Immature natural killer cell (primary cell): Measurements from ENCODE around the gene COQ8B. TPM values are rescaled to one million over a fixed set of nuclear protein-coding genes. Genes with fewer than 3 reads are reported as not detected.
"Not testable (repeated sequence)": the region's sequence is repeated elsewhere in the genome, so short reads cannot be mapped to it uniquely, and the experiment has no call there.

Source experiments
- DNase-seq, 3 donors: peaks; one replicate each; pipeline ENCODE4 v3.0.0; 2022; ENCODE audit warnings: mixed read lengths in 1 of 3
- H3K27ac Mint-ChIP-seq, 6 donors: one replicate each; pipeline ENCODE4 v1.8.0; 2020; ENCODE audit warnings: mixed read lengths in 6 of 6, mild to moderate bottlenecking in 5 of 6, inconsistent platforms in 4 of 6, moderate library complexity in 3 of 6
- H3K27me3 Mint-ChIP-seq, 3 donors: one replicate each; pipeline ENCODE4 v1.8.0; 2020 to 2021; ENCODE audit warnings: low read depth in 3 of 3, mild to moderate bottlenecking in 3 of 3, mixed read lengths in 3 of 3, moderate library complexity in 3 of 3, inconsistent platforms in 1 of 3
- H3K36me3 Mint-ChIP-seq, 3 donors: one replicate each; pipeline ENCODE4 v1.8.0; 2020; ENCODE audit warnings: mixed read lengths in 3 of 3, inconsistent platforms in 2 of 3, mild to moderate bottlenecking in 2 of 3
- H3K4me1 Mint-ChIP-seq, 2 donors: one replicate each; pipeline ENCODE4 v1.8.0; 2020; ENCODE audit warnings: inconsistent platforms in 2 of 2, mild to moderate bottlenecking in 2 of 2, mixed read lengths in 2 of 2, moderate library complexity in 1 of 2
- H3K4me3 Mint-ChIP-seq, 5 donors: one replicate each; pipeline ENCODE4 v1.8.0; 2020; ENCODE audit warnings: mild to moderate bottlenecking in 5 of 5, mixed read lengths in 5 of 5, inconsistent platforms in 3 of 5, moderate library complexity in 3 of 5
- H3K9me3 Mint-ChIP-seq, 6 donors: one replicate each; pipeline ENCODE4 v1.8.0; 2020; ENCODE audit warnings: mild to moderate bottlenecking in 6 of 6, mixed read lengths in 6 of 6, inconsistent platforms in 4 of 6, moderate library complexity in 3 of 6
- polyA plus RNA-seq, 3 donors: library from polyadenylated mRNA; unstranded; fragments of 300-500 nt; fragmentation: Illumina TruSeq; gene quantifications; one replicate each; pipeline ENCODE4 v1.2.3, GENCODE V29; 2021

Gene COQ8B
- polyA plus RNA-seq, 3 donors from 2014 or later, result 18.3 to 23.5 (median 20.8) TPM

DNA sequence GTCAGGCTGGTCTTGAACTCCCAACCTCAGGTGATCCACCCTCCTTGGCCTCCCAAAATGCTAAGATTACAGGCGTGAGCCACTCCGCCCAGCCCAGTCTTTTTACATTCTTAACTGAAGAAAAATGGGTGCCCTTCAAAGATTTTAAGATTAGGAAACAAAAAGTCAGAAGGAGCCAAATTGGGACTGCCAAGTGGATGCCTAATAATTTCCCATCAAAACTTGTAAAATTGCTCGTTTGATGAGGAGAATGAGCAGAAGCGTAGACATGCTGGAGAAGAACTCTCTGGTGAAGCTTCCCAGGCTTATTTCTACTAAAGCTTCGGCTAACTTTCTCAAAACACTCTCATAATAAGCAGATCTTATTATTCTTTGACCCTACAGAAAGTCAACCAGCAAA lies 57.6 kb downstream of the COQ8B start:
- no peaks in the 10 kb centered on the region for H3K36me3 Mint-ChIP-seq
- H3K27me3 Mint-ChIP-seq, result peaks cover 0 to 6% (median 5%) of the 10 kb centered on the region in 3 donors
- H3K27ac Mint-ChIP-seq, result no peak overlapping the region
- DNase-seq, result no peak
- H3K4me1 Mint-ChIP-seq, result peaks cover 8 to 11% of the 10 kb centered on the region in 2 donors
- no peaks in the 10 kb centered on the region for H3K9me3 Mint-ChIP-seq
- no peak overlapping the region for H3K4me3 Mint-ChIP-seq

GRCh38 chr19:40658031-40658430 lies 58.7 kb downstream of the COQ8B start:
- Mint-ChIP-seq H3K4me1 (peaks cover 0 to 3% of the 10 kb centered on the region in 2 donors), H3K4me3 (no peak overlapping the region), H3K27me3 (peaks cover 0 to 4% (median 4%) of the 10 kb centered on the region in 3 donors), H3K36me3 (no peaks in the 10 kb centered on the region), H3K27ac (no peak overlapping the region), H3K9me3 (no peaks in the 10 kb centered on the region)
- no peak for DNase-seq

DNA sequence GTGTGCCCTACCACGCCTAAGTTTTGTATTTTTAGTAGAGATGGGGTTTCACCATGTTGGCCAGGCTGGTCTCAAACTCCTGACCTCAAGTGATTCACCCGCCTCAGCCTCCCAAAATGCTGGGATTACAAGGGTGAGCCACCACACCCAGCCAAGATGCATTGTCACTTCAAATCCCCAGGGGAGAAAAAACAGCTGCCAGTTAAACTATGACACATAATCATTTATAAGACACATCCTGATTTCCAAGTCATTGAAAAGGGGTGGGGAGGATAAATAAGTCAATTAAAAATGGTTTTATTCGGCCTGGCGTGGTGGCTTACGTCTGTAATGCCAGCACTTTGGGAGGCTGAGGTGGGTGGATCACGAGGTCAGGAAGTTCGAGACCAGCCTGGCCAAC lies 61.0 kb downstream of the COQ8B start:
- not testable (repeated sequence) for H3K36me3 Mint-ChIP-seq, H3K27me3 Mint-ChIP-seq, DNase-seq, H3K27ac Mint-ChIP-seq, H3K9me3 Mint-ChIP-seq, H3K4me1 Mint-ChIP-seq, H3K4me3 Mint-ChIP-seq

DNA sequence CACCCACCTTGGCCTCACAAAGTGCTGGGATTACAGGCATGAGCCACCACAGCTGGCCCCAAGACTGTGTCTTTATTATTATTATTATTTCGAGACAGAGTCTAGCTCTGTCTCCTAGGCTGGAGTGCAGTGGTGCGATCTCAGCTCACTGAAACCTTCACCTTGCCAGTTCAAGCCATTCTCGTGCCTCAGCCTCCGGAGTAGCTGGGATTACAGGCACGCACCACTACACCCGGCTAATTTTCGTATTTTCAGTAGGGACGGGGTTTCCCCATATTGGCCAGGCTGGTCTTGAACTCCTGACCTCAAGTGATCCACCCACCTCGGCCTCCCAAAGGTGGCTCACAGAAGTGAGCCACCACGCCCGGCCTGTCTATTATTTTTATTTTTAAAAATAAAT lies 64.4 kb downstream of the COQ8B start:
- H3K27ac Mint-ChIP-seq, H3K4me1 Mint-ChIP-seq, H3K27me3 Mint-ChIP-seq, H3K9me3 Mint-ChIP-seq, DNase-seq, H3K36me3 Mint-ChIP-seq, H3K4me3 Mint-ChIP-seq: not testable (repeated sequence)

- H3K36me3 Mint-ChIP-seq, result peaks cover 0 to under 1% (median 0%) of the 10 kb centered on the region in 3 donors
- H3K9me3 Mint-ChIP-seq, result no peaks in the 10 kb centered on the region
- no peaks in the 10 kb centered on the region for H3K4me1 Mint-ChIP-seq
- no peak for DNase-seq
- no peak overlapping the region for H3K27ac Mint-ChIP-seq
- H3K27me3 Mint-ChIP-seq, result peaks cover 0 to 3% (median 2%) of the 10 kb centered on the region in 3 donors
- no peak overlapping the region for H3K4me3 Mint-ChIP-seq
These were observed 65.9 kb downstream of the COQ8B start for GRCh38 chr19:40650749-40651305.

- H3K9me3 Mint-ChIP-seq, H3K4me1 Mint-ChIP-seq, DNase-seq, H3K4me3 Mint-ChIP-seq, H3K27me3 Mint-ChIP-seq, H3K27ac Mint-ChIP-seq, H3K36me3 Mint-ChIP-seq: not testable (repeated sequence)
These were observed 66.6 kb downstream of the COQ8B start for GRCh38 chr19:40649903-40650675.

DNA sequence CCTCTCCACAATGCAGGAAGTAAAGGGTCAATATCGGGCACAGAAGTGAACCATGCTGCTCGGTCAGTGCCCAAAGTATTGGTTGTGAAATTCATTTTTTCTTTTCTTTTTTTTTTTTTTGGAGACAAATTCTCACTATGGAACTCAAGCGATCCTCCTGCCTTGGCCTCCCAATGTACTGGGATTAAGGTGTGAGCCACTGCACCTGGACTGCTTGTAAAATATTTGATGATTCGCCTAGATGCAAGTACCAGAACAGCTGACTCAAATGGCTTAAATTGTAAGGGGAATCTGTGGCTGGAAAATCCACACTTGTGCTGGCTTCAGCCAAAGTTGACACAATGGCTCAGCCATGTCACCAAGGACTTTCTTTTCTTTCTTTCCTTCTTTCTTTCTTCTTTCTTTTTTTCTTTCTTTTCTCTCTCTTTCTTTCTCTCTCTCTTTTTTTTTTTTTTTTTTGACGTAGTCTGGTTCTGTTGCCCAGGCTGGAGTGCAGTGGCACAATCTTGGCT lies 69.9 kb downstream of the COQ8B start:
- Mint-ChIP-seq H3K4me1 (no peaks in the 10 kb centered on the region), H3K27me3 (peaks cover 2 to 6% (median 2%) of the 10 kb centered on the region in 3 donors), H3K9me3 (no peaks in the 10 kb centered on the region), H3K27ac (no peak overlapping the region), H3K36me3 (peaks cover 0 to 3% (median 0%) of the 10 kb centered on the region in 3 donors), H3K4me3 (no peak overlapping the region)
- no peak for DNase-seq

- H3K27ac Mint-ChIP-seq, result no peak overlapping the region
- H3K4me1 Mint-ChIP-seq, result no peaks in the 10 kb centered on the region
- peaks cover 2 to 6% (median 4%) of the 10 kb centered on the region in 3 donors for H3K27me3 Mint-ChIP-seq
- peaks cover 0 to 3% (median 0%) of the 10 kb centered on the region in 3 donors for H3K36me3 Mint-ChIP-seq
- no peak for DNase-seq
- H3K4me3 Mint-ChIP-seq, result no peak overlapping the region
- no peaks in the 10 kb centered on the region for H3K9me3 Mint-ChIP-seq
These were observed 73.9 kb downstream of the COQ8B start for GRCh38 chr19:40642757-40643305.

DNA sequence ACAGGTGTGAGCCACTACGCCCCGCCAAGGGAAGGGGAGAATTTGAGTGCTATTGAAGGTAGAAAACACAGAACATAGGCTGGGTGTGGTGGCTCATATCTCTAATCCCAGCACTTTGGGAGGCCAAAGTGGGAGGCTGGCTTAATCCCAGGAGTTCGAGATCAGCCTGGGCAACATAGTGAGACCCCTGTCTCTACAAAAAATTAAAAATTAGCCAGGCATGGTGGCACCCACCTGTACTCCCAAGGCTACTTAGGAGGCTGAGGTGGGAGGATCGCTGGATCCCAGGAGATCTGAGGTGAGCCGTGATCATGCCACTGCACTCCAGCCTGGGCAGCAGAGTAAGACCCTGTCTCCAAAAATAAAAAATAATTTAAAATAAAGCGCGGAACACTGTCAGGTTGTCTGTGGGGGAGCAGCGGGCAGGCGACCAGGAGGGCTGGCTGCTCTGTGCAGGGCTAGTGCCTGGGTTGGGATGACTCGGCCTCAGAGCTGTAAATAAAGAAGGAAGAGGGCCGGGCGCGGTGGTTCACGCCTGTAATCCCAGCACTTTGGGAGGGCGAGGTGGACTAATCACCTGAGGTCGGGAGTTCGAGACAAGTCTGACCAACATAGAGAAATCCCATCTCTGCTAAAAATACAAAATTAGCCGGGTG lies 74.5 kb downstream of the COQ8B start:
- Mint-ChIP-seq H3K27ac (no peak overlapping the region), H3K4me3 (no peak overlapping the region), H3K4me1 (no peaks in the 10 kb centered on the region), H3K36me3 (peaks cover 0 to 3% (median 0%) of the 10 kb centered on the region in 3 donors), H3K9me3 (no peaks in the 10 kb centered on the region), H3K27me3 (peaks cover 2 to 6% (median 4%) of the 10 kb centered on the region in 3 donors)
- no peak for DNase-seq

Other genes with a start within 250 kb of the COQ8B start
- gene SPTBN4, start 249.9 kb downstream of the COQ8B start, polyA plus RNA-seq, result under 1 TPM in 1 of 3 donors, not detected in 2; 0.26 TPM
- gene SHKBP1, start 140.0 kb downstream of the COQ8B start, polyA plus RNA-seq, result 100 to 1,000 TPM; 115 to 186 (median 156) TPM
- 10 to 100 TPM in 2 of 3 donors, 1 to 10 TPM in 1; 8.9 to 21.5 (median 18.8) TPM for gene LTBP4, start 115.5 kb downstream of the COQ8B start, polyA plus RNA-seq
- gene NUMBL, start 26.2 kb downstream of the COQ8B start, polyA plus RNA-seq, result 1 to 10 TPM in 2 of 3 donors, not detected in 1; 1.3 to 1.7 TPM
- 1 to 10 TPM; 3.8 to 8.1 (median 4.5) TPM for gene ITPKC, start 226 bp upstream of the COQ8B start, polyA plus RNA-seq
- gene ACTMAP, start 33.6 kb upstream of the COQ8B start, polyA plus RNA-seq, result 1 to 10 TPM in 2 of 3 donors, not detected in 1; 3.1 to 6.2 TPM
- 10 to 100 TPM; 28.9 to 78.7 (median 39.2) TPM for gene SNRPA, start 34.3 kb upstream of the COQ8B start, polyA plus RNA-seq
- gene MIA, start 58.6 kb upstream of the COQ8B start, polyA plus RNA-seq, result not detected
- gene RAB4B, start 61.4 kb upstream of the COQ8B start, polyA plus RNA-seq, result 100 to 1,000 TPM; 129 to 151 (median 150) TPM
- gene EGLN2, start 82.3 kb upstream of the COQ8B start, polyA plus RNA-seq, result 100 to 1,000 TPM in 2 of 3 donors, 10 to 100 TPM in 1; 88.4 to 124 (median 101) TPM
- gene CYP2A6, start 133.6 kb upstream of the COQ8B start, polyA plus RNA-seq, result under 1 TPM in 1 of 3 donors, not detected in 2; 0.48 TPM
- gene CYP2A7, start 165.3 kb upstream of the COQ8B start, polyA plus RNA-seq, result not detected